Prostate gland (tissue), 2 donors: ENCODE results near the gene TSPAN33. TPM values are rescaled to one million over a fixed set of nuclear protein-coding genes. Genes with fewer than 3 reads are reported as not detected.

Experiments
- DNase-seq: peaks from one replicate; pipeline ENCODE4 v3.0.0-alpha.2; 2019; ENCODE audit warnings: low spot score
- H3K27ac ChIP-seq, 2 donors: fragments of 200-600 bp; sonication (generic); 2 replicates each; pipeline ENCODE4 v1.5.1; 2017 to 2019
- H3K27me3 ChIP-seq: fragments of 200-600 bp; sonication (generic); replicated peaks from 2 replicates; pipeline ENCODE4 v1.5.1; 2019; ENCODE audit not compliant: insufficient read depth
- H3K36me3 ChIP-seq, 2 donors: fragments of 200-600 bp; sonication (generic); 1 replicate in 1 of 2; 2 replicates in 1 of 2; pipeline versions ENCODE4 v1.5.1 to v1.8.1; 2017 to 2019
- H3K4me1 ChIP-seq: fragments of 200-600 bp; sonication (generic); replicated peaks from 2 replicates; pipeline ENCODE4 v1.5.1; 2019
- H3K4me3 ChIP-seq, 2 donors: fragments of 200-600 bp; sonication (generic); 2 replicates each; pipeline ENCODE4 v1.5.1; 2017 to 2019
- H3K9me3 ChIP-seq: fragments of 200-600 bp; sonication (generic); 2 replicates; pipeline ENCODE4 v1.5.1; 2017
- POLR2A ChIP-seq: fragments of 450-650 bp; IDR thresholded peaks from one replicate; pipeline ENCODE4 v1.6.1; 2016; ENCODE audit warnings: antibody characterized with exemption, mild to moderate bottlenecking
- POLR2AphosphoS5 ChIP-seq: sonication (generic); formaldehyde crosslinking; IDR thresholded peaks from one replicate; pipeline ENCODE4 v1.6.1; 2017; ENCODE audit warnings: antibody characterized with exemption
- WGBS: methylation state at CpG from one replicate; pipeline ENCODE4 v1.1.5; 2018; 5-methylcytosine and 5-hydroxymethylcytosine counted together
- intact Hi-C: fragments of 100-400 bp; cut with DNase I; formaldehyde crosslinking; loops from one replicate; pipeline ENCODE4 v1.14.2; 2022
- total RNA-seq, 2 donors: library from RNA; depleted of rRNA; stranded (reverse); fragments of >200 nt; gene quantifications; one replicate each; pipeline ENCODE4 v1.1.0, GENCODE V29; 2016
- TF ChIP-seq, protein P1 (sequence below), 4 experiments: fragments of 200-600 bp in 2 of 4; fragments of 450-650 bp in 2 of 4; sonication (generic) in 2 of 4; IDR thresholded peaks; 1 replicate in 3 of 4; 2 replicates in 1 of 4; pipeline ENCODE4 v1.5.1; 2016 to 2019; ENCODE audit warnings: antibody characterized with exemption in 4 of 4, mild to moderate bottlenecking in 2 of 4, moderate library complexity in 2 of 4

Gene TSPAN33
- total RNA-seq, 2 donors from 2014 or later = 8.4 to 47.7 TPM

DNA sequence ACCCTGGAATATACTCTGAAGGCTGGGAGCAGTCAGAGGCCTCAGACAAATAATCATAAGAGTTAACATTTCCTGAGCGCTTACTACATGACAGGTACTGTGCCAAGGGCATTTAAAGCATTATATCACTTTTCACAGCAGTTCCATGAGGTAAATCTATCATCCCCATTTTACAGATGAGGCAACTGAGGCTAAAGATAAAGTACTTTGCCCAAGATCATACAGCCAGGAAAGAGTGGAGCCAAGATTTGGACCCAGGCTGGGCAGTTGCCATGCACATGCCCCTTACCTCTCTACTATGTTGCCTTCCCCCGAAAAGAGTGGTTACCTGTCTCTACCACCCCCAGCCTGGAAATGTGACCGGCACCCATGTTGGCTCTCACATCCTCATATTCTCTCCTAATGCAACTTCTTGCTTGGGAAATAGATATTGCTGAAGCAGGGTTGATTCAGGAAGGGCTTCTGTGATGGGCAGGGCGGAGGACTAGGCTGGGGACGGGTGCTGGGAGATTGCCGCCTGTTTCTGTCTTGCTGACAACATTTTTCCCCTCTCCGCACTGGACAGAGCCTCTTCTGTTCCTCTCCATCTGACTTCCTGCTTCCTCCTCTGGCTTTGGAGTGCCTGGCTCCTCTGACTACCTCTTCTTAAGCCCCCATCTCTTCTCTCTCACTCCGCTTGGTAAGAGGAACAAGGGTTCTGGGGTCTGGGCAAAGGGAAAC lies 57.7 kb downstream of the TSPAN33 start:
- Histone ChIP-seq H3K36me3 (no peaks in the 10 kb centered on the region), H3K4me1 (no peaks in the 10 kb centered on the region), H3K4me3 (no peak overlapping the region), H3K9me3 (no peaks in the 10 kb centered on the region), H3K27me3 (no peaks in the 10 kb centered on the region), H3K27ac (no peak overlapping the region)
- no peak for TF ChIP-seq POLR2A
- TF ChIP-seq, protein P1, sequence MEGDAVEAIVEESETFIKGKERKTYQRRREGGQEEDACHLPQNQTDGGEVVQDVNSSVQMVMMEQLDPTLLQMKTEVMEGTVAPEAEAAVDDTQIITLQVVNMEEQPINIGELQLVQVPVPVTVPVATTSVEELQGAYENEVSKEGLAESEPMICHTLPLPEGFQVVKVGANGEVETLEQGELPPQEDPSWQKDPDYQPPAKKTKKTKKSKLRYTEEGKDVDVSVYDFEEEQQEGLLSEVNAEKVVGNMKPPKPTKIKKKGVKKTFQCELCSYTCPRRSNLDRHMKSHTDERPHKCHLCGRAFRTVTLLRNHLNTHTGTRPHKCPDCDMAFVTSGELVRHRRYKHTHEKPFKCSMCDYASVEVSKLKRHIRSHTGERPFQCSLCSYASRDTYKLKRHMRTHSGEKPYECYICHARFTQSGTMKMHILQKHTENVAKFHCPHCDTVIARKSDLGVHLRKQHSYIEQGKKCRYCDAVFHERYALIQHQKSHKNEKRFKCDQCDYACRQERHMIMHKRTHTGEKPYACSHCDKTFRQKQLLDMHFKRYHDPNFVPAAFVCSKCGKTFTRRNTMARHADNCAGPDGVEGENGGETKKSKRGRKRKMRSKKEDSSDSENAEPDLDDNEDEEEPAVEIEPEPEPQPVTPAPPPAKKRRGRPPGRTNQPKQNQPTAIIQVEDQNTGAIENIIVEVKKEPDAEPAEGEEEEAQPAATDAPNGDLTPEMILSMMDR (IDR thresholded peaks at IDR 0.05) = no peak
- WGBS = 89% methylated on average over 8 of the region's 8 CpGs
- intact Hi-C loops = no loop called here
- DNase-seq = no peak

DNA sequence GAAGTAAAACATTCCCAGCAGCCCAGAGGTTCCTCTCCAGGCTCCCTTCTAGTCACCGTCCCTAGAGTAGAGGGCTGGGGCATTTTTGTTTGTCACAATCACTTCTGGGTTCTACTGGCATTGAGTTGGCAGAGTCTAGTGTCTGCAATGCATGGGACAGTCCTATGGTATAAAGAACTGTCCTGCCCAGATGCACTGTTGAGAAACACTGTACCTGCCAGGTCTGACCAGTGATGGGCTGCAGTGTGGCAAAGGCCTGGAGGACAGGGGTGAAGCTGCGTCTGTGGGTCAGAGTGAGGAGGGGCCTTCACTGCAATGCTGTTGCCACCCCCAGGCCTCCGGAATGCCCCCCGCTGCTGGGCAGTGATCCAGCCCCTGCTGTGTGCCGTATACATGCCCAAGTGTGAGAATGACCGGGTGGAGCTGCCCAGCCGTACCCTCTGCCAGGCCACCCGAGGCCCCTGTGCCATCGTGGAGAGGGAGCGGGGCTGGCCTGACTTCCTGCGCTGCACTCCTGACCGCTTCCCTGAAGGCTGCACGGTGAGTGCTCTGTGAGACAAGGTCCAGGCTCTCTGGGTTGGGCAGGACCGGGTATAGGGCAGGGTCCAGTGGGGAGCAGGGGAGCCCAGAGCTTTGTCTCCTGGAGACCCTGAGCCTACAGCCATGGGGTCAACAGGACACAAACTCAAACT lies 58.7 kb downstream of the TSPAN33 start:
- H3K4me1 ChIP-seq = no peaks in the 10 kb centered on the region
- DNase-seq = no peak
- intact Hi-C loops = no loop called here
- H3K9me3 ChIP-seq = no peaks in the 10 kb centered on the region
- 74% methylated on average over 14 of the region's 14 CpGs for WGBS
- TF ChIP-seq POLR2AphosphoS5 (no peak), POLR2A (no peak)
- TF ChIP-seq, protein P1 (IDR thresholded peaks at IDR 0.05) = no peak
- no peak overlapping the region for H3K4me3 ChIP-seq
- H3K36me3 ChIP-seq = no peaks in the 10 kb centered on the region
- no peak overlapping the region for H3K27ac ChIP-seq
- no peaks in the 10 kb centered on the region for H3K27me3 ChIP-seq

DNA sequence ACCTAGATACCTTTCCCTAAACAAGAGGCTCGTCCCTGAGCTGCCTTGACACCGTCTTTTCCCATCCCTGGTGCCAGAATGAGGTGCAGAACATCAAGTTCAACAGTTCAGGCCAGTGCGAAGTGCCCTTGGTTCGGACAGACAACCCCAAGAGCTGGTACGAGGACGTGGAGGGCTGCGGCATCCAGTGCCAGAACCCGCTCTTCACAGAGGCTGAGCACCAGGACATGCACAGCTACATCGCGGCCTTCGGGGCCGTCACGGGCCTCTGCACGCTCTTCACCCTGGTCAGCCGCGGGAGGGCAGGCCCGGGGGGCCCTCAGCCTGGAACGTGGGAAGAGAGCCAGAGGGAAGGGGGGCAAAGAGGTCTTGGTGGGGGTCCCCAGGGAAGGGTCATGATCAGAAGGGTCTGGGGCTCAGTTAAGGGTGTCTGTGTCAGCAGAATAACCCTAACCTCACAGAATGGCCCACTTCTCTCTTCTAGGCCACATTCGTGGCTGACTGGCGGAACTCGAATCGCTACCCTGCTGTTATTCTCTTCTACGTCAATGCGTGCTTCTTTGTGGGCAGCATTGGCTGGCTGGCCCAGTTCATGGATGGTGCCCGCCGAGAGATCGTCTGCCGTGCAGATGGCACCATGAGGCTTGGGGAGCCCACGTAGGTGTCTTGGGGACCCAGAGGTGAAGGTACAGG lies 60.8 kb downstream of the TSPAN33 start:
- H3K9me3 ChIP-seq = no peaks in the 10 kb centered on the region
- H3K27ac ChIP-seq = no peak overlapping the region
- TF ChIP-seq, protein P1 (IDR thresholded peaks at IDR 0.05) = no peak
- TF ChIP-seq POLR2AphosphoS5 (no peak), POLR2A (no peak)
- H3K4me3 ChIP-seq = no peak overlapping the region
- no peaks in the 10 kb centered on the region for H3K27me3 ChIP-seq
- DNase-seq = no peak
- no peaks in the 10 kb centered on the region for H3K4me1 ChIP-seq
- 87% methylated on average over 29 of the region's 29 CpGs for WGBS
- H3K36me3 ChIP-seq = no peaks in the 10 kb centered on the region
- intact Hi-C loops = no loop called here

DNA sequence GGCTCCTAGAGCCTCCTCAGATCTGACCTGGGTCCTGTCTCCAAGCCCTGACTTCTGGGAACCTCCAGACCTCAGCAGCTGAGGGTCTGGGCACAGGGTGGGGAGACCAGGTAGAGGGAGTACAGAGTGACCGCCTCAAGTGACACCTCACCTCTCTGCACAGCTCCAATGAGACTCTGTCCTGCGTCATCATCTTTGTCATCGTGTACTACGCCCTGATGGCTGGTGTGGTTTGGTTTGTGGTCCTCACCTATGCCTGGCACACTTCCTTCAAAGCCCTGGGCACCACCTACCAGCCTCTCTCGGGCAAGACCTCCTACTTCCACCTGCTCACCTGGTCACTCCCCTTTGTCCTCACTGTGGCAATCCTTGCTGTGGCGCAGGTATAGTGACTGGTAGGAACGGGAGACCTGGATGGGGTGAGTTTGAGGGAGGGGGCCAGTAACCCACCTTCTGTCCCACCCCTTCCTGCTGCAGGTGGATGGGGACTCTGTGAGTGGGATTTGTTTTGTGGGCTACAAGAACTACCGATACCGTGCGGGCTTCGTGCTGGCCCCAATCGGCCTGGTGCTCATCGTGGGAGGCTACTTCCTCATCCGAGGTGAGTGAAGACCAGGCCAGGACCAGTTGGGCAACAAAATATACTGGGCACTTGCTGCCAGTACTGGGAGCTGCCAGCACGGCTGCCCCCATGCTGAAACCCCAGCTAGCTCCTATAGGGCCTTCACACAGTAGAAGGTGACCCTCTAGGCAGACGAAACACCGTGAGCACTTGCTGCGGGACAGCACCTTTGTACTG lies 61.7 kb downstream of the TSPAN33 start:
- Histone ChIP-seq H3K9me3 (no peaks in the 10 kb centered on the region), H3K27me3 (no peaks in the 10 kb centered on the region), H3K27ac (no peak overlapping the region), H3K4me3 (no peak overlapping the region), H3K36me3 (no peaks in the 10 kb centered on the region), H3K4me1 (no peaks in the 10 kb centered on the region)
- 92% methylated on average over 18 of the region's 18 CpGs for WGBS
- TF ChIP-seq POLR2A (no peak), POLR2AphosphoS5 (no peak)
- TF ChIP-seq, protein P1 (IDR thresholded peaks at IDR 0.05) = no peak
- intact Hi-C loops = no loop called here
- DNase-seq = no peak
